ENCODE results near the gene AATK.

Gene AATK

GRCh38 chr17:81108220-81108619 is 57.8 kb downstream of the AATK start:
- DNase-seq, result no peak

GRCh38 chr17:81106716-81107115 is 59.3 kb downstream of the AATK start:
- DNase-seq, result no peak

GRCh38 chr17:81103379-81103778 is 62.6 kb downstream of the AATK start:
- no peak for DNase-seq

GRCh38 chr17:81102869-81103268 is 63.2 kb downstream of the AATK start:
- no peak for DNase-seq

- no peak for DNase-seq
Measured at GRCh38 chr17:81102352-81102751, 63.7 kb downstream of the AATK start.

GRCh38 chr17:81101614-81102306 is 64.3 kb downstream of the AATK start:
- peak; percentile 90 for DNase-seq

- DNase-seq, result no peak
Measured at GRCh38 chr17:81100668-81101067, 65.4 kb downstream of the AATK start.

GRCh38 chr17:81099888-81100287 is 66.1 kb downstream of the AATK start:
- no peak for DNase-seq

- no peak for DNase-seq
Measured at GRCh38 chr17:81097943-81098308, 68.1 kb downstream of the AATK start.

- DNase-seq, result peak; percentile 68
Measured at GRCh38 chr17:81097134-81097942, 68.7 kb downstream of the AATK start.

- DNase-seq, result no peak
Measured at GRCh38 chr17:81096741-81097133, 69.3 kb downstream of the AATK start.

GRCh38 chr17:81095383-81095762 is 70.6 kb downstream of the AATK start:
- DNase-seq, result peak; percentile 42

- peak; percentile 91 for DNase-seq
Measured at GRCh38 chr17:81094509-81095382, 71.3 kb downstream of the AATK start.

- DNase-seq, result no peak
Measured at GRCh38 chr17:81093619-81094508, 72.2 kb downstream of the AATK start.

GRCh38 chr17:81092518-81093095 is 73.4 kb downstream of the AATK start:
- no peak for DNase-seq

- no peak for DNase-seq
Measured at GRCh38 chr17:81091774-81092517, 74.1 kb downstream of the AATK start.

- DNase-seq, result no peak
Measured at GRCh38 chr17:81091154-81091553, 74.9 kb downstream of the AATK start.

- DNase-seq, result peak; percentile 35
Measured at GRCh38 chr17:81090361-81091136, 75.5 kb downstream of the AATK start.

- no peak for DNase-seq
Measured at GRCh38 chr17:81086789-81087551, 79.1 kb downstream of the AATK start.
